K562 (cell line): Measurements from ENCODE around the gene C21orf58. TPM values are rescaled to one million over a fixed set of nuclear protein-coding genes. Genes with fewer than 3 reads are reported as not detected.

Experiments used
- ATAC-seq: fragments of 200-7000 bp; cut with Tn5 transposase; 3 replicates; pipeline ENCODE4 v1.9.1; 2020; ENCODE audit warnings: moderate library complexity
- BruUV-seq: library from RNA; stranded (reverse); fragments of 400-500 nt; replicated peaks from 2 replicates; lab custom pipeline; 2021; lab: Mats Ljungman, UMichigan
- CTCF ChIA-PET: fragments of 300-600 bp; formaldehyde crosslinking; extraction: SDS; loops from one replicate; lab custom pipeline; 2021; ENCODE audit warnings: low intra/inter-chr PET ratio; lab: Yijun Ruan, JAX
- POLR2A ChIA-PET: fragments of 300-600, 350-650 bp; sonication (Branson Sonifier 250); formaldehyde crosslinking; extraction: SDS; loops from one replicate; lab custom pipeline; 2021; ENCODE audit warnings: antibody characterized with exemption, inconsistent platforms; lab: Yijun Ruan, JAX
- DNase-seq, 4 experiments: peaks; one replicate each; pipeline versions ENCODE4 v3.0.0 to v3.0.0-alpha.2; 2011 to 2018; ENCODE audit warnings: low spot score in 3 of 4, mixed read lengths in 3 of 4; ENCODE audit errors: extremely low read depth in 1 of 4
- FAIRE-seq: peaks from 2 replicates; lab custom pipeline; 2011; peaks lifted over from hg19 to GRCh38; lab: Jason Lieb, UNC
- H2AFZ ChIP-seq: 2 replicates; pipeline ENCODE4 v1.6.0; 2011; ENCODE audit warnings: low read depth, low read length, control low read depth, inconsistent platforms
- H3K27ac ChIP-seq: fragments of 200-600 bp; 3 replicates; pipeline ENCODE4 v1.8.0; 2011; ENCODE audit warnings: low read depth, mild to moderate bottlenecking, control low read depth, inconsistent platforms, low read length, moderate library complexity, mixed read lengths; ENCODE audit errors: extremely low read depth
- H3K27me3 ChIP-seq, 2 experiments: fragments of 300-600 bp in 1 of 2; 2 replicates in 1 of 2; 3 replicates in 1 of 2; pipeline versions ENCODE4 v1.6.0 to v1.8.0; 2011; ENCODE audit warnings: inconsistent platforms in 2 of 2, low read length in 2 of 2, mild to moderate bottlenecking in 1 of 2, mixed read lengths in 1 of 2, moderate library complexity in 1 of 2; ENCODE audit not compliant: control insufficient read depth in 2 of 2, insufficient read depth in 2 of 2
- H3K36me3 ChIP-seq: fragments of 300-600 bp; 3 replicates; pipeline ENCODE4 v1.8.0; 2011; ENCODE audit warnings: mild to moderate bottlenecking, low read length, inconsistent platforms; ENCODE audit not compliant: control insufficient read depth, insufficient read depth
- H3K4me1 ChIP-seq, 2 experiments: fragments of 200-600 bp in 1 of 2; replicated peaks in 1 of 2; 2 replicates in 1 of 2; 3 replicates in 1 of 2; pipeline versions ENCODE4 v1.5.1 to v1.8.0; 2011; ENCODE audit warnings: inconsistent platforms in 2 of 2, low read length in 2 of 2, mild to moderate bottlenecking in 1 of 2, mixed read lengths in 1 of 2, moderate library complexity in 1 of 2; ENCODE audit not compliant: control insufficient read depth in 2 of 2, insufficient read depth in 2 of 2
- H3K4me2 ChIP-seq: 2 replicates; pipeline ENCODE4 v1.6.1; 2011; ENCODE audit warnings: low read length, control low read depth, inconsistent platforms, mixed read lengths; ENCODE audit not compliant: insufficient read depth
- H3K4me3 ChIP-seq: fragments of 200-600 bp; sonication (generic), shearing (Covaris generic); 2 replicates; pipeline ENCODE4 v1.5.1; 2016; ENCODE audit warnings: control low read depth, inconsistent platforms
- H3K79me2 ChIP-seq: fragments of 200-600 bp; 3 replicates; pipeline ENCODE4 v1.8.0; 2011; ENCODE audit warnings: low read length, inconsistent platforms; ENCODE audit not compliant: control insufficient read depth, insufficient read depth
- H3K9ac ChIP-seq, 2 experiments: 2 replicates each; pipeline versions ENCODE4 v1.6.0 to v1.6.1; 2011; ENCODE audit warnings: low read depth in 2 of 2, low read length in 2 of 2, control low read depth in 1 of 2, inconsistent platforms in 1 of 2, mild to moderate bottlenecking in 1 of 2, mixed read lengths in 1 of 2; ENCODE audit not compliant: insufficient read depth in 1 of 2
- H3K9me1 ChIP-seq: one replicate; pipeline ENCODE4 v1.6.0; 2011; ENCODE audit warnings: inconsistent platforms, mild to moderate bottlenecking, low read length, moderate library complexity; ENCODE audit not compliant: control insufficient read depth, insufficient read depth
- H3K9me3 ChIP-seq: replicated peaks from 2 replicates; pipeline ENCODE4 v1.5.1; 2011; ENCODE audit warnings: low read depth, low read length, inconsistent platforms; ENCODE audit not compliant: control insufficient read depth, insufficient read depth
- H4K20me1 ChIP-seq: replicated peaks from 2 replicates; pipeline ENCODE4 v1.6.1; 2011; ENCODE audit warnings: low read length, inconsistent platforms, mixed read lengths; ENCODE audit not compliant: control insufficient read depth, insufficient read depth
- KDM1A ChIP-seq, 2 experiments: fragments of 450-650 bp; IDR thresholded peaks; 2 replicates each; pipeline ENCODE4 v1.6.1; 2016; ENCODE audit warnings: mild to moderate bottlenecking in 2 of 2
- KLF10 ChIP-seq: fragments of 250-450 bp; sonication (Bioruptor Pico); IDR thresholded peaks from 2 replicates; pipeline ENCODE4 v1.6.1; 2021; ENCODE audit warnings: matching md5 sums
- NBN ChIP-seq: fragments of 450-650 bp; IDR thresholded peaks from 2 replicates; pipeline ENCODE4 v1.6.1; 2016; ENCODE audit warnings: low read depth, mild to moderate bottlenecking
- SUPT5H ChIP-seq: fragments of 450-650 bp; IDR thresholded peaks from 2 replicates; pipeline ENCODE4 v1.6.1; 2016
- TFAM ChIP-seq: fragments of 250-450 bp; sonication (Bioruptor Pico); conservative IDR thresholded peaks from 2 replicates; pipeline ENCODE4 v1.5.0; 2021; ENCODE audit warnings: mild to moderate bottlenecking, moderate library complexity
- TRIM28 ChIP-seq: fragments of 450-650 bp; IDR thresholded peaks from 2 replicates; pipeline ENCODE4 v1.6.1; 2017
- ZNF239 ChIP-seq: fragments of 250-450 bp; sonication (Bioruptor Pico); IDR thresholded peaks from 2 replicates; pipeline ENCODE4 v1.4.0; 2020; ENCODE audit warnings: mild to moderate bottlenecking
- ZNF583 ChIP-seq: fragments of 250-450 bp; sonication (Bioruptor Pico); IDR thresholded peaks from 2 replicates; pipeline ENCODE4 v1.4.0; 2020
- WGBS: fragments of 100-300 bp; shearing (Covaris generic); methylation state at CpG from one replicate; pipeline ENCODE4 v1.1.6; 2016; ENCODE audit warnings: low coverage, mixed read lengths; ENCODE audit not compliant: insufficient coverage; ENCODE audit errors: missing lambda C conversion rate; 5-methylcytosine and 5-hydroxymethylcytosine counted together
- in situ Hi-C: fragments of 300-500 bp; cut with MboI; formaldehyde crosslinking; loops from 4 replicates; pipeline ENCODE4 v1.15.0; 2018; ENCODE audit warnings: inconsistent platforms, mixed read lengths
- intact Hi-C: fragments of 100-400 bp; cut with micrococcal nuclease; formaldehyde crosslinking; loops from 2 replicates; pipeline ENCODE4 v1.14.2; 2022
- polyA plus RNA-seq, 8 experiments: library from polyadenylated mRNA; depleted of rRNA in 4 of 8; stranded (reverse) in 5 of 8; unstranded in 3 of 8; fragments of >200 nt; fragmentation: Nextera tagmentation in 2 of 8; fragmentation: Illumina TruSeq in 1 of 8; extraction: Ambion mirVana in 2 of 8; extraction: Trizol in 1 of 8; gene quantifications; 2 replicates each; pipeline versions ENCODE4 v1.2.1 to v1.2.3, GENCODE V29; 2011 to 2014; ENCODE audit warnings: inconsistent platforms in 1 of 8, missing spikeins in 1 of 8
- total RNA-seq, 7 experiments: library from RNA; depleted of rRNA in 6 of 7; stranded (reverse); fragments of >200 nt in 6 of 7; fragmentation: Illumina TruSeq in 2 of 7; extraction: Trizol in 2 of 7; gene quantifications; 2 replicates each; pipeline versions ENCODE4 v1.2.1 to v1.2.3, GENCODE V29; 2011 to 2021; ENCODE audit warnings: low replicate concordance in 1 of 7
- TF ChIP-seq, protein P1 (sequence below): sonication (generic); formaldehyde crosslinking; IDR thresholded peaks from 2 replicates; pipeline ENCODE4 v1.9.0; 2022; ENCODE audit warnings: mild to moderate bottlenecking, missing genetic modification reagents
- TF ChIP-seq, protein P2 (sequence below): sonication (generic); formaldehyde crosslinking; IDR thresholded peaks from 2 replicates; pipeline ENCODE4 v1.9.0; 2022; ENCODE audit warnings: mild to moderate bottlenecking, missing genetic modification reagents
- TF ChIP-seq, protein P3 (sequence below), 2 experiments: fragments of 450-650 bp; IDR thresholded peaks; 2 replicates each; pipeline ENCODE4 v1.6.1; 2016

Gene C21orf58
- total and polyA plus RNA-seq, 9 of the 15 experiments (the other 6 are each of a cell fraction or from before 2014, with no cell fraction given) = 1.2 to 30.5 (median 12.4) TPM

DNA sequence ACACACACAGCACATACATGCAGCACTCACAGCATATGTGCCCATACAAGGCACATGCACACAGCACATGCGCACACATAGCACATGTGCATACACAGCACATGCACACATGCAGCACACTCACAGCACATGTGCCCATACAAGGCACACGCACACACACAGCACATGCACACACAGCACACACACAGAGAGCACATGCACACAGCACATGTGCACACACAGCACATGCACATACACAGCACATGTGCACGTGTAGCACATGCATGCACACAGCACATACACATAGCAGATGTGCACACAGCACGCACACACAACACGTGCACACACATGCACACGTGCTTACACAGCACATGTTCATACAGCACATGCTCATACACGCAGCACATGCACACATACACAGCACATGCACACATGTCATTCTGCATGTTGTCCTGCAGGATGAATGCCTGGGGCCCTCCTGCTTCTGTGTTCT, 48.4 kb upstream of the C21orf58 start (continued):
- TF ChIP-seq KDM1A (IDR thresholded peaks at IDR 0.05) = peak in 1 of 2 experiments; percentile 87; a peak in 1 of 4 replicates
- TF ChIP-seq, protein P1, sequence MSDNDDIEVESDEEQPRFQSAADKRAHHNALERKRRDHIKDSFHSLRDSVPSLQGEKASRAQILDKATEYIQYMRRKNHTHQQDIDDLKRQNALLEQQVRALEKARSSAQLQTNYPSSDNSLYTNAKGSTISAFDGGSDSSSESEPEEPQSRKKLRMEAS (CRISPR knock-in tag) = peak; percentile 88
- TF ChIP-seq, protein P2, sequence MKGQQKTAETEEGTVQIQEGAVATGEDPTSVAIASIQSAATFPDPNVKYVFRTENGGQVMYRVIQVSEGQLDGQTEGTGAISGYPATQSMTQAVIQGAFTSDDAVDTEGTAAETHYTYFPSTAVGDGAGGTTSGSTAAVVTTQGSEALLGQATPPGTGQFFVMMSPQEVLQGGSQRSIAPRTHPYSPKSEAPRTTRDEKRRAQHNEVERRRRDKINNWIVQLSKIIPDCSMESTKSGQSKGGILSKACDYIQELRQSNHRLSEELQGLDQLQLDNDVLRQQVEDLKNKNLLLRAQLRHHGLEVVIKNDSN (CRISPR knock-in tag) = 0 out of 2 replicates have a peak, but pooled peaks have one; percentile 29

- Histone ChIP-seq H3K4me1 (peaks cover 0 to 14% of the 10 kb centered on the region in 2 experiments; a peak in 1 of 5 replicates), H4K20me1 (peaks cover 5% of the 10 kb centered on the region; the same call in 1 of the 2 replicates), H3K27ac (no peak overlapping the region), H3K36me3 (peaks cover 54% of the 10 kb centered on the region; the same call in 2 of the 3 replicates), H3K4me3 (no peak overlapping the region), H2AFZ (no peak overlapping the region), H3K4me2 (no peak overlapping the region), H3K9me1 (no peaks in the 10 kb centered on the region), H3K79me2 (peaks cover 40% of the 10 kb centered on the region), H3K27me3 (no peaks in the 10 kb centered on the region; a peak in 2 of 5 replicates), H3K9me3 (no peaks in the 10 kb centered on the region), H3K9ac (no peak overlapping the region)
- no peak for DNase-seq
- CTCF ChIA-PET = no interaction called here
- peak; percentile 40 for FAIRE-seq
- in situ Hi-C loops (no loop called here), intact Hi-C loops (no loop called here)
- TF ChIP-seq ZNF583 (CRISPR knock-in tag) (no peak), TFAM (CRISPR knock-in tag) (no peak), NBN (no peak), TRIM28 (no peak), KLF10 (CRISPR knock-in tag) (no peak), SUPT5H (0 out of 2 replicates have a peak, but pooled peaks have one; percentile 25), ZNF239 (CRISPR knock-in tag) (no peak)
- TF ChIP-seq, protein P3, sequence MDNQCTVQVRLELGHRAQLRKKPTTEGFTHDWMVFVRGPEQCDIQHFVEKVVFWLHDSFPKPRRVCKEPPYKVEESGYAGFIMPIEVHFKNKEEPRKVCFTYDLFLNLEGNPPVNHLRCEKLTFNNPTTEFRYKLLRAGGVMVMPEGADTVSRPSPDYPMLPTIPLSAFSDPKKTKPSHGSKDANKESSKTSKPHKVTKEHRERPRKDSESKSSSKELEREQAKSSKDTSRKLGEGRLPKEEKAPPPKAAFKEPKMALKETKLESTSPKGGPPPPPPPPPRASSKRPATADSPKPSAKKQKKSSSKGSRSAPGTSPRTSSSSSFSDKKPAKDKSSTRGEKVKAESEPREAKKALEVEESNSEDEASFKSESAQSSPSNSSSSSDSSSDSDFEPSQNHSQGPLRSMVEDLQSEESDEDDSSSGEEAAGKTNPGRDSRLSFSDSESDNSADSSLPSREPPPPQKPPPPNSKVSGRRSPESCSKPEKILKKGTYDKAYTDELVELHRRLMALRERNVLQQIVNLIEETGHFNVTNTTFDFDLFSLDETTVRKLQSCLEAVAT (IDR thresholded peaks at IDR 0.05) = no peak
- ATAC-seq = no peak
- POLR2A ChIA-PET = no interaction called here
- BruUV-seq = no TSS peak
- 96% methylated on average over 15 of the region's 16 CpGs for WGBS
These were observed 47.7 kb upstream of the C21orf58 start for GRCh38 chr21:46371204-46372013.
